ENCODE measurements around the gene MEA1. TPM values are rescaled to one million over a fixed set of nuclear protein-coding genes. Genes with fewer than 3 reads are reported as not detected.

MEA1 gene
- total RNA-seq, 4 donors from 2014 or later, result 25.0 to 33.5 (median 25.9) TPM

GRCh38 chr6:43021270-43022047, 7.7 kb upstream of the MEA1 start, which contains the start of gene RRP36:
TSS of gene RRP36 (plus strand) at chr6:43021623. CDS start at chr6:43021655, 32 bp downstream.
- Histone ChIP-seq H3K4me1 (peaks cover 85 to 87% of the 10 kb centered on the region in 2 donors), H3K9me3 (no peaks in the 10 kb centered on the region), H3K36me3 (peaks cover 0 to 45% of the 10 kb centered on the region in 2 donors), H3K27ac (peak within 1 kb of the TSS; percentile 95 to 98 (median 98)), H3K27me3 (no peaks in the 10 kb centered on the region), H3K4me3 (peak within 1 kb of the TSS; percentile 65 to 93 (median 84))
- in situ Hi-C loops (cut with MboI; ENCODE audit: low sequenced_read_pairs in 4 of 4) (no loop called here), intact Hi-C loops (cut with DNase I; ENCODE audit: low total_unique reads) (no loop called here)
- ATAC-seq, result peak; percentile 76 to 84
- TF ChIP-seq POLR2A (IDR thresholded peaks at IDR 0.05) (peak; percentile 37 to 74), CTCF (IDR thresholded peaks at IDR 0.05 in 4 of 5, conservative IDR thresholded peaks at IDR 0.05 in 1 of 5) (no peak)
- peak; percentile 67 to 93 for DNase-seq

- H3K36me3 ChIP-seq, result peaks cover 0 to 45% of the 10 kb centered on the region in 2 donors
- TF ChIP-seq CTCF (IDR thresholded peaks at IDR 0.05 in 4 of 5, conservative IDR thresholded peaks at IDR 0.05 in 1 of 5), result no peak
- TF ChIP-seq POLR2A (IDR thresholded peaks at IDR 0.05), result no peak
- H3K27me3 ChIP-seq, result no peaks in the 10 kb centered on the region
- intact Hi-C loops (cut with DNase I; ENCODE audit: low total_unique reads) (no loop called here), in situ Hi-C loops (cut with MboI; ENCODE audit: low sequenced_read_pairs in 4 of 4) (no loop called here)
- peak; percentile 1 to 15 for ATAC-seq
- DNase-seq, result peak in 1 of 2 donors; percentile 40
- peak overlapping the region; percentile 65 to 93 (median 84) for H3K4me3 ChIP-seq
- peak overlapping the region; percentile 95 to 98 (median 98) for H3K27ac ChIP-seq
- peaks cover 85 to 87% of the 10 kb centered on the region in 2 donors for H3K4me1 ChIP-seq
- no peaks in the 10 kb centered on the region for H3K9me3 ChIP-seq
These were observed 7.1 kb upstream of the MEA1 start for GRCh38 chr6:43020847-43021246.

GRCh38 chr6:43020052-43020705, 6.4 kb upstream of the MEA1 start:
- TF ChIP-seq CTCF (IDR thresholded peaks at IDR 0.05 in 4 of 5, conservative IDR thresholded peaks at IDR 0.05 in 1 of 5) (no peak), POLR2A (IDR thresholded peaks at IDR 0.05) (no peak)
- Histone ChIP-seq H3K9me3 (no peaks in the 10 kb centered on the region), H3K4me1 (peaks cover 89 to 91% of the 10 kb centered on the region in 2 donors), H3K36me3 (peaks cover 0 to 44% of the 10 kb centered on the region in 2 donors), H3K27ac (peak overlapping the region; percentile 95 to 98 (median 98)), H3K27me3 (no peaks in the 10 kb centered on the region), H3K4me3 (no peak overlapping the region)
- DNase-seq (no peak), ATAC-seq (no peak)
- intact Hi-C loops (cut with DNase I; ENCODE audit: low total_unique reads), result no loop called here
- in situ Hi-C loops (cut with MboI; ENCODE audit: low sequenced_read_pairs in 4 of 4), result no loop called here

- Histone ChIP-seq H3K4me1 (peaks cover 86 to 89% of the 10 kb centered on the region in 2 donors), H3K9me3 (no peaks in the 10 kb centered on the region), H3K36me3 (peaks cover 0 to 34% of the 10 kb centered on the region in 2 donors), H3K4me3 (no peak overlapping the region), H3K27me3 (no peaks in the 10 kb centered on the region), H3K27ac (peak overlapping the region; percentile 95 to 98 (median 98))
- DNase-seq, result peak in 1 of 2 donors; percentile 38
- intact Hi-C loops (cut with DNase I; ENCODE audit: low total_unique reads) (loop anchor here (10.0 kb wide), 2 partner anchors 804 to 1284 kb away; partner anchors contain the start of genes MRPS10 and TFEB), in situ Hi-C loops (cut with MboI; ENCODE audit: low sequenced_read_pairs in 4 of 4) (loop anchor here in 1 of 4 donors (10.0 kb wide), 1 partner anchor 454 kb away; the partner anchor contains the start of gene UBR2)
- TF ChIP-seq CTCF (IDR thresholded peaks at IDR 0.05 in 4 of 5, conservative IDR thresholded peaks at IDR 0.05 in 1 of 5) (no peak), POLR2A (IDR thresholded peaks at IDR 0.05) (no peak)
- ATAC-seq, result peak in 1 of 2 donors; percentile 5
These were observed 5.4 kb upstream of the MEA1 start for GRCh38 chr6:43019152-43019551.
